Measurements from ENCODE around the gene RHBDF2. TPM values are rescaled to one million over a fixed set of nuclear protein-coding genes. Genes with fewer than 3 reads are reported as not detected.

Gene RHBDF2
- total RNA-seq, 1 experiment from 2014 or later = 19.7 TPM

DNA sequence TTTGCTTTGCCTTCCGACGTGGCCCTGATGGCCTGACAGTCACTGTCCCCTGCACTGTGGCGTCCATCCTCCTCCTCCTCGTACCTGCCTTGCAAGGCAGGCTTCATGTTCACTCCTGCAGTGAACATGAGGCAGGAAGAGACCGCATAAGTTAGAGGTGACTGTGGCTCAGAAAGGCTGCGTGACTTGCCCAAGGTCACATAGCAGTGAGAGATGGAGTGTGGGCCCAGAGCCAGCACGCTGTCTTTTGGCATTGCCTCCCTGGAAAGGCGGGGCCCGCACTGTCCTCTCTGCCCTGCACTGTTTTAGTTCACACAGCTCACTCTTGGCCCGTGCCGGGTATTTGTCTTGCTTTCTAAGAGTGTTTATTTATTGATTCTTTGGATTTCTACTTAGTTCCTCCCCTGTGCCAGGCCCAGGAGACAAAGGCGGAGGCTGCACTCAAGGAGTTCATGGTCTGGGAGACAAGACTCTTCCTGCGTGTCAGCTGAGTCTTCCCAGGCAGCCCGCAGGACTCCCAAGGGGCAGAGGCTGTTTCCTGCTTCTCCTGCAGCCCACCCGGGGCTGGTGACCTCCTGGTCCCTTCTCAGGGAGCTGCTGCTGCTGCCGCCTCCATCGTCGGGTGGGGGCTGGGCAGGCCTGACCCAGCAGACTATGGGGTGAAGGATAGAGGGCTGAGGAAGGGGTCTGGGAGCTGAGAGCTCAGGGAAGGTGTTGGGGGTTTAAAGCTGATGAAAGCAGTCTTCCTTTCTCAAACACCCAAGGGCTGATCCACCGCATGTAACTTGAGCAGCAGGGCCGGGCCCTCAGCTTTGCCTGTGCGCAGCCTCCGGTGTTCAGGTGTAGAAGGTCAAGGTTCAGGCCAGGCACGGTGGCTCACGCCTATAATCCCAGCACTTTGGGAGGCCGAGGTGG, 23.6 kb upstream of the RHBDF2 start:
- Histone ChIP-seq H3K4me1 (ENCODE audit: insufficient read depth, low read length) (peaks cover 4% of the 10 kb centered on the region; the same call in 1 of the 2 replicates), H3K4ac (ENCODE audit: low read depth, low read length) (no peak overlapping the region), H3K23ac (ENCODE audit: insufficient read length, low read depth, low read length) (no peak overlapping the region), H3K56ac (ENCODE audit: insufficient read length, low read depth, low read length) (no peak overlapping the region), H3K27ac (ENCODE audit: insufficient read length, low read depth, low read length) (no peak overlapping the region), H3K18ac (ENCODE audit: insufficient read length, low read depth, low read length) (no peak overlapping the region), H2BK5ac (ENCODE audit: insufficient read length, low read length) (no peak overlapping the region), H4K91ac (ENCODE audit: insufficient read length, low read depth, low read length) (no peak overlapping the region), H3K79me2 (ENCODE audit: insufficient read depth, low read length) (no peaks in the 10 kb centered on the region), H2BK120ac (ENCODE audit: low read depth, low read length, poor library complexity, severe bottlenecking) (no peak overlapping the region), H3T11ph (ENCODE audit: low read length) (no peak overlapping the region), H2BK15ac (ENCODE audit: low read depth, low read length) (no peak overlapping the region), H2AFZ (ENCODE audit: low read length) (no peak overlapping the region), H2AK5ac (ENCODE audit: insufficient read length, low read length) (no peak overlapping the region), H3K27me3 (ENCODE audit: insufficient read depth, low read length) (no peaks in the 10 kb centered on the region), H2BK12ac (ENCODE audit: insufficient read length, low read depth, low read length) (no peak overlapping the region), H4K5ac (ENCODE audit: insufficient read length, low read depth, low read length) (no peak overlapping the region), H3K14ac (ENCODE audit: insufficient read depth, low read length) (no peak overlapping the region), H4K8ac (replicated peaks; ENCODE audit: insufficient read length, low read depth, low read length) (no peak overlapping the region), H3K23me2 (ENCODE audit: insufficient read length, low read depth, low read length, poor library complexity, severe bottlenecking) (no peaks in the 10 kb centered on the region), H3K9ac (ENCODE audit: extremely low read depth, insufficient read length, low read length) (no peak overlapping the region), H3K79me1 (ENCODE audit: insufficient read depth, low read depth, low read length, poor library complexity, severe bottlenecking) (no peaks in the 10 kb centered on the region), H4K20me1 (ENCODE audit: control insufficient read depth, insufficient read depth, insufficient read length) (peaks cover 3% of the 10 kb centered on the region), H3K4me2 (ENCODE audit: insufficient read depth, insufficient read length, low read length) (no peak overlapping the region), H3K9me3 (ENCODE audit: control insufficient read depth, low read depth, low read length) (no peaks in the 10 kb centered on the region), H2BK20ac (ENCODE audit: low read depth, low read length, poor library complexity, severe bottlenecking) (no peak overlapping the region)
- TF ChIP-seq, protein P1, sequence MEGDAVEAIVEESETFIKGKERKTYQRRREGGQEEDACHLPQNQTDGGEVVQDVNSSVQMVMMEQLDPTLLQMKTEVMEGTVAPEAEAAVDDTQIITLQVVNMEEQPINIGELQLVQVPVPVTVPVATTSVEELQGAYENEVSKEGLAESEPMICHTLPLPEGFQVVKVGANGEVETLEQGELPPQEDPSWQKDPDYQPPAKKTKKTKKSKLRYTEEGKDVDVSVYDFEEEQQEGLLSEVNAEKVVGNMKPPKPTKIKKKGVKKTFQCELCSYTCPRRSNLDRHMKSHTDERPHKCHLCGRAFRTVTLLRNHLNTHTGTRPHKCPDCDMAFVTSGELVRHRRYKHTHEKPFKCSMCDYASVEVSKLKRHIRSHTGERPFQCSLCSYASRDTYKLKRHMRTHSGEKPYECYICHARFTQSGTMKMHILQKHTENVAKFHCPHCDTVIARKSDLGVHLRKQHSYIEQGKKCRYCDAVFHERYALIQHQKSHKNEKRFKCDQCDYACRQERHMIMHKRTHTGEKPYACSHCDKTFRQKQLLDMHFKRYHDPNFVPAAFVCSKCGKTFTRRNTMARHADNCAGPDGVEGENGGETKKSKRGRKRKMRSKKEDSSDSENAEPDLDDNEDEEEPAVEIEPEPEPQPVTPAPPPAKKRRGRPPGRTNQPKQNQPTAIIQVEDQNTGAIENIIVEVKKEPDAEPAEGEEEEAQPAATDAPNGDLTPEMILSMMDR (conservative IDR thresholded peaks at IDR 0.05) = no peak
- no peaks in the 10 kb centered on the region for H3K36me3 Mint-ChIP-seq (ENCODE audit: insufficient read depth in 1 of 3, low read depth in 3 of 3)
- H3K4me3 Mint-ChIP-seq = no peak overlapping the region
- H3K4me1 Mint-ChIP-seq = peaks cover 14 to 32% of the 10 kb centered on the region in 2 experiments
- H3K27me3 Mint-ChIP-seq (ENCODE audit: low read depth) = peaks cover 36% of the 10 kb centered on the region
- DNase-seq = no peak
- H3K9me3 Mint-ChIP-seq = no peaks in the 10 kb centered on the region; a peak in 1 of 5 replicates
- no CpG with 5 or more reads among the region's 25 CpGs for WGBS (ENCODE audit: extremely low coverage, insufficient read length, low lambda C conversion rate)
- H3K27ac Mint-ChIP-seq = no peak overlapping the region

All from H9 (cell line).